SH-SY5Y (cell line): ENCODE measurements around the gene TENM4.

Experiments used
- GATA2 ChIP-seq: IDR thresholded peaks from 2 replicates; pipeline ENCODE4 v1.6.1; 2011; ENCODE audit warnings: mild to moderate bottlenecking, low read depth, low read length
- GATA3 ChIP-seq: IDR thresholded peaks from 2 replicates; pipeline ENCODE4 v1.6.1; 2011; ENCODE audit warnings: low read depth, mild to moderate bottlenecking, low read length, moderate library complexity

GRCh38 chr11:79414644-79415317 is 26.0 kb downstream of the TENM4 start:
- TF ChIP-seq GATA2 (no peak), GATA3 (no peak)
